Spleen (tissue), 11 donors: ENCODE data around the gene HOXB7. TPM values are rescaled to one million over a fixed set of nuclear protein-coding genes. Genes with fewer than 3 reads are reported as not detected.

ENCODE experiments used
- DNase-seq: peaks from one replicate; pipeline ENCODE4 v3.0.0-alpha.2; 2020
- H3K27ac ChIP-seq, 8 donors: fragments of 200-600 bp; sonication (generic) in 7 of 8; 1 replicate in 4 of 8; 2 replicates in 4 of 8; pipeline versions ENCODE4 v1.5.0 to v1.8.0; 2016 to 2021; ENCODE audit warnings: inconsistent platforms in 4 of 8, mild to moderate bottlenecking in 4 of 8, moderate library complexity in 1 of 8
- H3K27me3 ChIP-seq, 7 donors: fragments of 200-600 bp; sonication (generic) in 6 of 7; replicated peaks in 1 of 7; 1 replicate in 4 of 7; 2 replicates in 3 of 7; pipeline versions ENCODE4 v1.5.0 to v1.8.0; 2016 to 2021; ENCODE audit warnings: inconsistent platforms in 3 of 7, mild to moderate bottlenecking in 1 of 7
- H3K36me3 ChIP-seq, 6 donors: fragments of 200-600 bp; sonication (generic) in 5 of 6; 1 replicate in 4 of 6; 2 replicates in 2 of 6; pipeline versions ENCODE4 v1.5.0 to v1.8.0; 2016 to 2021; ENCODE audit warnings: inconsistent platforms in 2 of 6
- H3K4me1 ChIP-seq, 6 donors: fragments of 200-600 bp; sonication (generic) in 5 of 6; 1 replicate in 3 of 6; 2 replicates in 3 of 6; pipeline versions ENCODE4 v1.5.0 to v1.8.0; 2016 to 2021; ENCODE audit warnings: inconsistent platforms in 3 of 6
- H3K4me3 ChIP-seq, 8 donors: fragments of 200-600 bp; sonication (generic) in 7 of 8; 1 replicate in 4 of 8; 2 replicates in 4 of 8; pipeline versions ENCODE4 v1.5.0 to v1.8.0; 2016 to 2021; ENCODE audit warnings: inconsistent platforms in 4 of 8, mild to moderate bottlenecking in 4 of 8, moderate library complexity in 2 of 8
- H3K9me3 ChIP-seq, 8 donors: fragments of 200-600 bp; sonication (generic) in 7 of 8; 1 replicate in 4 of 8; 2 replicates in 4 of 8; pipeline versions ENCODE4 v1.5.0 to v1.8.0; 2016 to 2021; ENCODE audit warnings: inconsistent platforms in 4 of 8
- CTCF ChIP-seq, 11 experiments: fragments of 200-600 bp in 7 of 11; fragments of 450-650 bp in 4 of 11; sonication (generic) in 4 of 11; IDR thresholded peaks in 8 of 11; conservative IDR thresholded peaks in 3 of 11; 1 replicate in 7 of 11; 2 replicates in 4 of 11; pipeline versions ENCODE4 v1.4.0 to v1.8.0; 2016 to 2021; ENCODE audit warnings: antibody characterized with exemption in 11 of 11, inconsistent platforms in 4 of 11, mild to moderate bottlenecking in 1 of 11
- POLR2A ChIP-seq, 3 donors: fragments of 450-650 bp; IDR thresholded peaks; one replicate each; pipeline ENCODE4 v1.5.1; 2017; ENCODE audit warnings: antibody characterized with exemption in 3 of 3, mild to moderate bottlenecking in 1 of 3
- POLR2AphosphoS5 ChIP-seq, 3 donors: sonication (generic); formaldehyde crosslinking; IDR thresholded peaks; one replicate each; pipeline ENCODE4 v1.5.1; 2017; ENCODE audit warnings: antibody characterized with exemption in 3 of 3
- WGBS, 5 donors: extraction: QIAGEN DNeasy Blood & Tissue Kit in 3 of 5; methylation state at CpG; one replicate each; pipeline versions ENCODE4 v1.1.5 to v1.1.7; 2013 to 2018; 5-methylcytosine and 5-hydroxymethylcytosine counted together
- intact Hi-C: fragments of 100-400 bp; cut with DNase I; formaldehyde crosslinking; loops from one replicate; pipeline ENCODE4 v1.15.0; 2023; ENCODE audit warnings: low total_unique reads
- polyA plus RNA-seq, 3 donors: library from polyadenylated mRNA; stranded (reverse); fragments of 200-250 nt; gene quantifications; one replicate each; pipeline ENCODE4 v1.2.1, GENCODE V29; 2013
- total RNA-seq, 7 donors: library from RNA; depleted of rRNA in 3 of 7; stranded (reverse); fragments of >200 nt in 3 of 7; fragmentation: NEBNext Ultra II Directional in 4 of 7; extraction: Animal tissue kit (Norgen Biotek cat#: 25700) in 4 of 7; gene quantifications; one replicate each; pipeline versions ENCODE4 v1.1.0 to v1.2.1, GENCODE V29; 2016 to 2021
- donor health status: healthy with polysubstance abuse.
- donor health status: DM: no; HTN: no; CAD: no; lungs with moderate emphysema.
- donor health status: DM: no; HTN: no; CAD: no.
- donor health status: Bipolar disorder and iron deficiency.
- donor health status: healthy.
- donor health status: DM: no; HTN: no; CAD: no.
- donor health status: DM: yes; HTN: yes; CAD: no.

The HOXB7 gene
- total and polyA plus RNA-seq, 10 donors, result 1.3 to 7.5 (median 3.1) TPM

DNA sequence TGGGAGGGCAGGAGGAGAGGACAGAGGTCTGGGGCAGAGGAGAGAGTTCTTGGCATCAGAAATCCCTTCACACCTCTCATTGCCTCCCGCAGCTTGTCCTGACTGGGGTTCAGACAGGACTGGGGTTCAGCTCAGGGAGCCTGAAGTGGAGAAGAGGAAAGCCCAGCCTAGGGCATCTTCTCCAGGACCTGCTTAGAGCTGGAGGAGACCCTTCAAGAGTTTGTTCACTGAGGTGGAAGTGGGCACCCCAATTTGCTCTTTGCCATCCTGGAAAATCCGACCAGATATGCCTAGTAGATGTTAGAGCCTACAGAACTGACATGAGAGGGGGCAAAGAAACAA, 22.8 kb downstream of the HOXB7 start:
- peak overlapping the region in 7 of 8 donors; percentile 39 to 85 (median 81) for H3K27ac ChIP-seq
- intact Hi-C loops, result no loop called here
- 27 to 65% (median 48%) methylated on average over 2 of the region's 2 CpGs for WGBS, 5 donors
- H3K4me3 ChIP-seq, result peak overlapping the region in 1 of 8 donors; percentile 81
- H3K36me3 ChIP-seq, result no peaks in the 10 kb centered on the region
- H3K27me3 ChIP-seq, result peaks cover 0 to 100% (median 70%) of the 10 kb centered on the region in 7 donors
- no peak for DNase-seq
- no peaks in the 10 kb centered on the region for H3K9me3 ChIP-seq
- TF ChIP-seq POLR2AphosphoS5 (IDR thresholded peaks at IDR 0.05) (no peak), POLR2A (IDR thresholded peaks at IDR 0.05) (no peak), CTCF (IDR thresholded peaks at IDR 0.05 in 8 of 11, conservative IDR thresholded peaks at IDR 0.05 in 3 of 11) (no peak)
- peaks cover 13 to 86% (median 44%) of the 10 kb centered on the region in 6 donors for H3K4me1 ChIP-seq

DNA sequence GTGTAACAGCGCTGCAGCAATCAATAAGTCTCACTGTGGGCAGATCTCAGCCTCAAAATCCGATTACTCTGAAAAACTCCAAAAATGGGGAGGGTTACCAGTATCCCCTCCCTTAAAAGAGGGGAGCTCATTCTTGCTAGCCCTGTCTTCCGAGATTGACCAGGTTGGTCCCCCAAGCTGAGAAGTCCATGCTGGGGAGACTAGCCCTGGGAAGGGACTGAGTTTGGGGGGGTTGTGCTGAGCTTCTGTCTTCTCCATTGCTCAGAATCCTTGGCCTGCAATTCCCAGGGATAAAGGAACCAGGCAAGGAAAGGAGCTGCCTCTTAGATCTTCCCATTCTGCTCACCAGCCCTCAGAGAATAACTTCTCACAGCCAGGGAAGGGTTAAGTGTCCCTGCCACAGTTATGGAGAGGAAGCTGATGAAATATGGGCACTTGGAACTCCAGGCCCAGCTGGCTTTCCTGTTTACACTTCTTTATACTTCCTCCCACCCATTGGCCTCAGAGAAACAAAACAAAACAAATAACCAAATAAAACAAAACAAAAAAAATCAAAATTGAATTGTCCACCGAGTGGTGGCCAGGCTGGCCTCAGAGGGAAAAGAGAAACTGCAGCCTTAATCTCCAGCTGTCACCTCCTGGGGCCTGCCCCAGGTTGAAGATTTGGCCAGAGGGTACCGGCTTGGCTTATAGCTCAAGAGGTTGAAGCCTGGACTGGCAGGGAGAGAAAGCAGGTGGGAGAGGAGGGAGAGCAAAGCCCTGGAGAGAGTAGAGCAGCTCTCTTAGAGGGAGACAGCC, 23.3 kb downstream of the HOXB7 start:
- no peak for DNase-seq
- TF ChIP-seq POLR2A (IDR thresholded peaks at IDR 0.05) (no peak), POLR2AphosphoS5 (IDR thresholded peaks at IDR 0.05) (no peak), CTCF (IDR thresholded peaks at IDR 0.05 in 8 of 11, conservative IDR thresholded peaks at IDR 0.05 in 3 of 11) (no peak)
- Histone ChIP-seq H3K9me3 (no peaks in the 10 kb centered on the region), H3K27me3 (peaks cover 0 to 100% (median 70%) of the 10 kb centered on the region in 7 donors), H3K27ac (peak overlapping the region; percentile 2 to 85 (median 78)), H3K36me3 (no peaks in the 10 kb centered on the region), H3K4me1 (peaks cover 15 to 86% (median 44%) of the 10 kb centered on the region in 6 donors), H3K4me3 (peak overlapping the region in 2 of 8 donors; percentile 9 to 81)
- 29 to 59% (median 34%) methylated on average over 5 of the region's 5 CpGs for WGBS, 5 donors
- intact Hi-C loops, result no loop called here

- intact Hi-C loops, result no loop called here
- peaks cover 2 to 100% (median 70%) of the 10 kb centered on the region in 7 donors for H3K27me3 ChIP-seq
- no peaks in the 10 kb centered on the region for H3K36me3 ChIP-seq
- no peak for TF ChIP-seq CTCF (IDR thresholded peaks at IDR 0.05 in 8 of 11, conservative IDR thresholded peaks at IDR 0.05 in 3 of 11)
- TF ChIP-seq POLR2A (IDR thresholded peaks at IDR 0.05), result no peak
- no peak for TF ChIP-seq POLR2AphosphoS5 (IDR thresholded peaks at IDR 0.05)
- peak overlapping the region; percentile 35 to 85 (median 82) for H3K27ac ChIP-seq
- H3K4me1 ChIP-seq, result peaks cover 15 to 86% (median 47%) of the 10 kb centered on the region in 6 donors
- H3K4me3 ChIP-seq, result peak overlapping the region; percentile 35 to 81 (median 54)
- H3K9me3 ChIP-seq, result no peaks in the 10 kb centered on the region
- DNase-seq, result no peak
- 11 to 19% (median 12%) methylated on average over 34 of the region's 34 CpGs for WGBS, 5 donors
These were observed 24.2 kb downstream of the HOXB7 start for GRCh38 chr17:48586355-48587258.
